T-helper 1 cell treated with Interleukin-12 subunit alpha and Interleukin-12 subunit beta and Interleukin-4 antibody, amounts not matched to agents 30 μg/mL and 1 μg/mL, for 36 hours (primary cell): Measurements from ENCODE around the gene LRP2.
"Not testable (repeated sequence)": the region's sequence is repeated elsewhere in the genome, so short reads cannot be mapped to it uniquely, and the experiment has no call there.

Experiments
- H3K27ac Mint-ChIP-seq: one replicate; pipeline ENCODE4 v1.8.0; 2021; ENCODE audit warnings: mild to moderate bottlenecking, mixed read lengths
- H3K27me3 Mint-ChIP-seq: one replicate; pipeline ENCODE4 v1.8.0; 2021; ENCODE audit warnings: low read depth, mixed read lengths
- H3K36me3 Mint-ChIP-seq: one replicate; pipeline ENCODE4 v1.8.0; 2021; ENCODE audit warnings: low read depth, mixed read lengths
- H3K4me1 Mint-ChIP-seq: one replicate; pipeline ENCODE4 v1.8.0; 2021; ENCODE audit warnings: low read depth, mixed read lengths
- H3K4me3 Mint-ChIP-seq: one replicate; pipeline ENCODE4 v1.8.0; 2021; ENCODE audit warnings: mild to moderate bottlenecking, moderate library complexity, mixed read lengths
- H3K9me3 Mint-ChIP-seq: one replicate; pipeline ENCODE4 v1.8.0; 2021; ENCODE audit warnings: mixed read lengths

The LRP2 gene

GRCh38 chr2:169300636-169301530 is 61.5 kb downstream of the LRP2 start:
- no peaks in the 10 kb centered on the region for H3K9me3 Mint-ChIP-seq

GRCh38 chr2:169298007-169298406 is 64.3 kb downstream of the LRP2 start:
- H3K9me3 Mint-ChIP-seq, result no peaks in the 10 kb centered on the region
- no peaks in the 10 kb centered on the region for H3K36me3 Mint-ChIP-seq
- H3K27ac Mint-ChIP-seq, result no peak overlapping the region
- H3K27me3 Mint-ChIP-seq, result peaks cover 3% of the 10 kb centered on the region
- H3K4me3 Mint-ChIP-seq, result no peak overlapping the region
- no peaks in the 10 kb centered on the region for H3K4me1 Mint-ChIP-seq

More at GRCh38 chr2:169300636-169301530, 61.5 kb downstream of the LRP2 start:
- no peak overlapping the region for H3K27ac Mint-ChIP-seq
- H3K36me3 Mint-ChIP-seq, result no peaks in the 10 kb centered on the region
- H3K4me1 Mint-ChIP-seq, result no peaks in the 10 kb centered on the region
- H3K4me3 Mint-ChIP-seq, result no peak overlapping the region
- peaks cover 3% of the 10 kb centered on the region for H3K27me3 Mint-ChIP-seq

- no peaks in the 10 kb centered on the region for H3K36me3 Mint-ChIP-seq
- H3K4me3 Mint-ChIP-seq, result no peak overlapping the region
- no peaks in the 10 kb centered on the region for H3K4me1 Mint-ChIP-seq
- H3K27ac Mint-ChIP-seq, result no peak overlapping the region
- no peaks in the 10 kb centered on the region for H3K9me3 Mint-ChIP-seq
- H3K27me3 Mint-ChIP-seq, result no peaks in the 10 kb centered on the region
Measured at GRCh38 chr2:169294001-169294675, 68.2 kb downstream of the LRP2 start.

- Mint-ChIP-seq H3K4me1 (no peaks in the 10 kb centered on the region), H3K27me3 (no peaks in the 10 kb centered on the region), H3K27ac (no peak overlapping the region), H3K4me3 (no peak overlapping the region), H3K36me3 (no peaks in the 10 kb centered on the region), H3K9me3 (no peaks in the 10 kb centered on the region)
Measured at GRCh38 chr2:169291517-169291916, 70.8 kb downstream of the LRP2 start.

GRCh38 chr2:169290433-169290832 is 71.9 kb downstream of the LRP2 start:
- H3K4me3 Mint-ChIP-seq, result no peak overlapping the region
- H3K27me3 Mint-ChIP-seq, result no peaks in the 10 kb centered on the region
- H3K4me1 Mint-ChIP-seq, result no peaks in the 10 kb centered on the region
- H3K36me3 Mint-ChIP-seq, result no peaks in the 10 kb centered on the region
- H3K27ac Mint-ChIP-seq, result no peak overlapping the region
- H3K9me3 Mint-ChIP-seq, result no peaks in the 10 kb centered on the region

GRCh38 chr2:169287666-169288065 is 74.7 kb downstream of the LRP2 start:
- H3K9me3 Mint-ChIP-seq, result no peaks in the 10 kb centered on the region
- H3K36me3 Mint-ChIP-seq, result no peaks in the 10 kb centered on the region
- H3K4me1 Mint-ChIP-seq, result no peaks in the 10 kb centered on the region
- H3K27ac Mint-ChIP-seq, result no peak overlapping the region
- H3K4me3 Mint-ChIP-seq, result no peak overlapping the region
- H3K27me3 Mint-ChIP-seq, result no peaks in the 10 kb centered on the region

- H3K4me3 Mint-ChIP-seq, result no peak overlapping the region
Measured at GRCh38 chr2:169286624-169287231, 75.6 kb downstream of the LRP2 start.

GRCh38 chr2:169285531-169286235 is 76.7 kb downstream of the LRP2 start:
- no peak overlapping the region for H3K27ac Mint-ChIP-seq
- H3K4me3 Mint-ChIP-seq, result no peak overlapping the region
- no peaks in the 10 kb centered on the region for H3K36me3 Mint-ChIP-seq
- no peaks in the 10 kb centered on the region for H3K4me1 Mint-ChIP-seq
- no peaks in the 10 kb centered on the region for H3K9me3 Mint-ChIP-seq
- no peaks in the 10 kb centered on the region for H3K27me3 Mint-ChIP-seq

More at GRCh38 chr2:169286624-169287231, 75.6 kb downstream of the LRP2 start:
- no peaks in the 10 kb centered on the region for H3K36me3 Mint-ChIP-seq
- no peak overlapping the region for H3K27ac Mint-ChIP-seq
- no peaks in the 10 kb centered on the region for H3K27me3 Mint-ChIP-seq
- H3K4me1 Mint-ChIP-seq, result no peaks in the 10 kb centered on the region
- no peaks in the 10 kb centered on the region for H3K9me3 Mint-ChIP-seq

GRCh38 chr2:169280502-169280901 is 81.8 kb downstream of the LRP2 start:
- Mint-ChIP-seq H3K9me3 (no peaks in the 10 kb centered on the region), H3K36me3 (no peaks in the 10 kb centered on the region), H3K27ac (no peak overlapping the region), H3K27me3 (peaks cover 3% of the 10 kb centered on the region), H3K4me1 (no peaks in the 10 kb centered on the region), H3K4me3 (no peak overlapping the region)

GRCh38 chr2:169275696-169276444 is 86.5 kb downstream of the LRP2 start:
- Mint-ChIP-seq H3K9me3 (no peaks in the 10 kb centered on the region), H3K4me3 (no peak overlapping the region), H3K36me3 (no peaks in the 10 kb centered on the region), H3K4me1 (no peaks in the 10 kb centered on the region), H3K27ac (no peak overlapping the region), H3K27me3 (peaks cover 8% of the 10 kb centered on the region)

GRCh38 chr2:169272010-169272409 is 90.3 kb downstream of the LRP2 start:
- Mint-ChIP-seq H3K4me3 (no peak overlapping the region), H3K4me1 (no peaks in the 10 kb centered on the region), H3K27me3 (peaks cover 10% of the 10 kb centered on the region), H3K36me3 (no peaks in the 10 kb centered on the region), H3K9me3 (no peaks in the 10 kb centered on the region), H3K27ac (no peak overlapping the region)

- not testable (repeated sequence) for H3K27me3 Mint-ChIP-seq, H3K36me3 Mint-ChIP-seq, H3K4me1 Mint-ChIP-seq, H3K27ac Mint-ChIP-seq, H3K9me3 Mint-ChIP-seq, H3K4me3 Mint-ChIP-seq
Measured at GRCh38 chr2:169270574-169270973, 91.8 kb downstream of the LRP2 start.

GRCh38 chr2:169265591-169265990 is 96.7 kb downstream of the LRP2 start:
- H3K4me1 Mint-ChIP-seq, result no peaks in the 10 kb centered on the region
- no peak overlapping the region for H3K4me3 Mint-ChIP-seq
- H3K9me3 Mint-ChIP-seq, result no peaks in the 10 kb centered on the region
- H3K27ac Mint-ChIP-seq, result no peak overlapping the region
- H3K36me3 Mint-ChIP-seq, result no peaks in the 10 kb centered on the region
- peaks cover 8% of the 10 kb centered on the region for H3K27me3 Mint-ChIP-seq
